ENCODE data around the gene TUBG2. TPM values are rescaled to one million over a fixed set of nuclear protein-coding genes. Genes with fewer than 3 reads are reported as not detected.

Gene TUBG2
- total and polyA plus RNA-seq, 12 donors: 14.5 to 65.1 (median 45.6) TPM

DNA sequence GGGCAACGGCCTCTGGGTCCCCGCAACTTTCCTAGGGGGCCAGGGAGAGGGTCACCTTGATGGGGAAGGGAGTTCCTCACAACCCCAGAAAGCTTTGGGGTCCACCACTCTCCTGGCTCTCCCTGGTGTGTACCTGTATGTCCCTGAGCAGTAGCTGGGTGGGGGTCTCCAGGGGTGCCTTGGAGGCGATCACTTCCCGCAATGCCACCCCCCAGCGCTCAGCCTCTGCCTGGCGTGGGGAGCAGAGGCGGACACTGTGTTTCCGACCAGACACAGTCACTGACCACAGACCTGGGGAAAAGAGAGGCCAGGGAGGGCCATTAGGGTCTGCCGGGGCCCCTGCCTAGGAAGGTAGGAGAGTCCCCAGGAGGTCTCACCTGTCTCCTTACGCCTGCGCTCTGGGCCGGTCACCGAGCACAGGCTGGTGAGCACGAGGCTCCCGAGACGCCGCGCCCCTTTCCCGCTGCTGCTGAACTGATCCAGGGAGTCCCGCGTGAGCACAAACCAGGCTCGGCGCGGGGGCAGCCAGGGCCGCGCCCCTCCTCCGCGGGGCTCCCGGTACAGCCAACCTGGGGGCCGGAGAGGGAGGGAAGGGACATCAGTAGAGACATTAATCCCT is 14.3 kb downstream of the TUBG2 start:
- H3K27me3 ChIP-seq: no peaks in the 10 kb centered on the region
- peak overlapping the region in 2 of 5 donors; percentile 43 to 72 for H3K27ac ChIP-seq
- H3K4me3 ChIP-seq: peak overlapping the region in 1 of 4 donors; percentile 95
- DNase-seq: peak in 1 of 7 donors; percentile 38
- peaks cover 0 to 49% of the 10 kb centered on the region in 2 donors for H3K36me3 ChIP-seq (replicated peaks in 1 of 2)
- H3K4me1 ChIP-seq (replicated peaks in 1 of 2): peaks cover 36 to 50% of the 10 kb centered on the region in 2 donors
- TF ChIP-seq, protein P1, sequence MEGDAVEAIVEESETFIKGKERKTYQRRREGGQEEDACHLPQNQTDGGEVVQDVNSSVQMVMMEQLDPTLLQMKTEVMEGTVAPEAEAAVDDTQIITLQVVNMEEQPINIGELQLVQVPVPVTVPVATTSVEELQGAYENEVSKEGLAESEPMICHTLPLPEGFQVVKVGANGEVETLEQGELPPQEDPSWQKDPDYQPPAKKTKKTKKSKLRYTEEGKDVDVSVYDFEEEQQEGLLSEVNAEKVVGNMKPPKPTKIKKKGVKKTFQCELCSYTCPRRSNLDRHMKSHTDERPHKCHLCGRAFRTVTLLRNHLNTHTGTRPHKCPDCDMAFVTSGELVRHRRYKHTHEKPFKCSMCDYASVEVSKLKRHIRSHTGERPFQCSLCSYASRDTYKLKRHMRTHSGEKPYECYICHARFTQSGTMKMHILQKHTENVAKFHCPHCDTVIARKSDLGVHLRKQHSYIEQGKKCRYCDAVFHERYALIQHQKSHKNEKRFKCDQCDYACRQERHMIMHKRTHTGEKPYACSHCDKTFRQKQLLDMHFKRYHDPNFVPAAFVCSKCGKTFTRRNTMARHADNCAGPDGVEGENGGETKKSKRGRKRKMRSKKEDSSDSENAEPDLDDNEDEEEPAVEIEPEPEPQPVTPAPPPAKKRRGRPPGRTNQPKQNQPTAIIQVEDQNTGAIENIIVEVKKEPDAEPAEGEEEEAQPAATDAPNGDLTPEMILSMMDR (IDR thresholded peaks at IDR 0.05): no peak
- TF ChIP-seq POLR2A (IDR thresholded peaks at IDR 0.05): no peak
- intact Hi-C loops (cut with DNase I): loop anchor here (5.0 to 10.0 kb wide), 2 partner anchors 61 to 89 kb away; no protein-coding TSS in a partner anchor
- no peaks in the 10 kb centered on the region for H3K9me3 ChIP-seq (replicated peaks in 1 of 3)
- 56 to 65% (median 62%) methylated on average over 12 to 30 of the region's 30 CpGs for WGBS, 4 donors

DNA sequence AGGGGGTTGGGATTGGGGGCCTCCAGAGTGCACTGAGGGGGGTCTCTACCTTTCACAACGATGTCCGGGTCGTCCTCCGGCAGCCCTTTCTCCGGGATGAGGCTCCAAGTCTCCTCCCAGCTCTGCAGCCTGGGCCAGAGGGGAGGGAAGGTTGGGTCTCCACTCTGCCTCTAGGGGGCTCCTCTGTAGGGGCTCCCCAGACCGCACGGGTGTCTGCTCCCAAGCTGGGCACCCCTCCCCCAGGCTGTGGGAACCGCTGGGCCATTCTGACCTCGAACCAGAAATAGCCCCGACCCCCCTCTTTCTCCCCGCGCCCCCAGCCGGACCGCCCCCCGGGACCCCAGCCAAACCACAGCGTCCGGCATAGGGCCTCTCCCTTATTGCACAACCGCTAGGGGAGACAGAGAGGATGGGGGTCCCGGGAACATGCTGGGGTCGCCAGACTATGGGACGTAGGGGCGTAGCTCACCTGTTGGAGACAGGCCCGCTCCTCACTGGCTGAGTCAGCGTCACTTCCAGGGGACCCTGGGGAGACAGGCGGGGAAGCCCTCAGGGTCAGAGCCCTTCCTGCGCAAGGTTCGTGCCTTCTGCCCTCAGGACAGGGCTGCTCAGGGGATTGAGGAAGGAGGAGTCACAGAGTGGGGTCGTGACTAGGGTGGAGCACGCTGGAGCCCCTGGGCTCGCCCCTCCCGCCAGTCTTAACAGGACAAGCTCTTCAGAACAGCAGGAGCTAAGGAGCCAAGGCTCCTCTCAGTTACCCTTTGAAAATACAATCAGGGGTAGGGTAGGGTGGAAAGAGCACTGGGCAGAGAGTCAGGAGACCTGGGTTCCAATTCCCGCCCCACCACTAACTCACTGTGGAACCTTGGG is 15.0 kb downstream of the TUBG2 start:
- 12 to 14% (median 13%) methylated on average over 8 to 32 of the region's 32 CpGs for WGBS, 4 donors
- Histone ChIP-seq H3K4me3 (peak overlapping the region in 1 of 4 donors; percentile 95), H3K36me3 (replicated peaks in 1 of 2) (peaks cover 0 to 43% of the 10 kb centered on the region in 2 donors), H3K9me3 (replicated peaks in 1 of 3) (no peaks in the 10 kb centered on the region), H3K27me3 (no peaks in the 10 kb centered on the region), H3K27ac (peak overlapping the region in 3 of 5 donors; percentile 42 to 72 (median 43)), H3K4me1 (replicated peaks in 1 of 2) (peaks cover 40 to 50% of the 10 kb centered on the region in 2 donors)
- no peak for TF ChIP-seq POLR2A (IDR thresholded peaks at IDR 0.05)
- TF ChIP-seq, protein P1 (IDR thresholded peaks at IDR 0.05): peak in 4 of 6 experiments; percentile 9 to 45 (median 31)
- peak in 5 of 7 donors; percentile 53 to 71 (median 60) for DNase-seq
- intact Hi-C loops (cut with DNase I): loop anchor here (5.0 to 10.0 kb wide), 2 partner anchors 62 to 89 kb away; no protein-coding TSS in a partner anchor

DNA sequence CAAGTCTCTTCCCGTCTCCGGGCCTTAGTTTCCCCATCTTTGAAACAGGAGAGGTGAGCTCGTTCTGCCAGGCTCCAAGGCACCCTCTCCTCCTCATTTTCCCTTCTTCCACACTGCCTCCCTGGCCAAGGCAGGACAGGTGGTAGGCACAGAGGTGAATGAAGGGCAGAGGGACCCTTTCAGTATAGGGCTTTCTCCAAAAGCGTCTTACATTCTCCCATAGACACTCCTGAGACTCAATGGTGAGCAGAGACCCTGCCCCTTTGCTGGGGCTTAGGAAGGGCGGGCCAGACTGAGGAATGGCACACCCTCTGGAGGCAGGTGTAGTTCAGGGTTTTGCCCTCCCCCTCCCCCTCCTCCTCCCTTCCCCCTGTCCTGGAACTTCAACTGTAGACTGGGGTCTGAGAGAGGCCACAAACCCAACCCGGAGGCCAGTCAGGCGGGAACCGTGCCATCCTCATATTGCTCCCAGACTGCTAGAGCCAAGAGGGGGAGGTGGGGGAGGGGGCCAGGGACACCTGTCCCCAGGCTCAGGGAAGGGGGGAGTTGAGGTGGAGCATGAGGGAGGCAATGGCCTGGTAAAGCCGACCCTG is 15.8 kb downstream of the TUBG2 start:
- H3K4me1 ChIP-seq (replicated peaks in 1 of 2): peaks cover 45 to 52% of the 10 kb centered on the region in 2 donors
- intact Hi-C loops (cut with DNase I): loop anchor here (5.0 to 10.0 kb wide), 2 partner anchors 63 to 90 kb away; no protein-coding TSS in a partner anchor
- 38 to 55% (median 41%) methylated on average over 4 to 9 of the region's 9 CpGs for WGBS, 4 donors

DNA sequence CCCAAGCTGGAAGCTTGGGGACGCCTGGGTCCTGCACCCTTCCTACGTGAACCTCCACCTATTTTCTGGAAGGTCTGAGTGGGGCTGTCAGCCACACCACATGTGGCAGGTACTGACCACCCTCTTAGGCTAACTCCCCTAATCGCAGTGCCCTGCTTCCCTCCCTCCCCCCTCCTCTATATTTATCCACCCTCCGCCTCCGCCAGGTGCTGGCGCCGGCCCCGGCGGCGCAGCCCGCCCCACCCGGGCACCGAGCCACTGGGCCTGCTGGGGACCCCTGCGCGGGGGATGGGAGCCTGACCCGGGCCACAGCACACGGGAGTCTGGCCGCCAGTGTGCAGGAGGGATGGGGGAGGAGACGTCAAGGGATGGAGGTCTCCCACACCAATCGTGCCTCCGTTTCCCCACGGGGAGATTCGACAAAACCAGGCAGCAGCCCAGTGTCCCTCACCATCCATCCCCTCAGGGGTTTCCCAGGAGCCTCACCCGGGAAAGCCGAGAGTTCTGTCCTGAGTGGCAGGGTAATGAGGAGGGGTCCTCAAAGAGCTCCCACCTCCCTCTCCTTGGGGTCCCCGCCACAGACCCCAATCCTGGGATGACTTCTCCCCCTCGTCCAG is 16.4 kb downstream of the TUBG2 start:
- no peaks in the 10 kb centered on the region for H3K27me3 ChIP-seq
- peak overlapping the region in 4 of 5 donors; percentile 83 to 94 (median 86) for H3K27ac ChIP-seq
- H3K36me3 ChIP-seq (replicated peaks in 1 of 2): peaks cover 0 to 32% of the 10 kb centered on the region in 2 donors
- H3K4me3 ChIP-seq: peak overlapping the region; percentile 75 to 95 (median 86)
- H3K4me1 ChIP-seq (replicated peaks in 1 of 2): peaks cover 45 to 58% of the 10 kb centered on the region in 2 donors
- H3K9me3 ChIP-seq (replicated peaks in 1 of 3): no peaks in the 10 kb centered on the region
- intact Hi-C loops (cut with DNase I): loop anchor here in 1 of 2 donors (10.0 kb wide), 1 partner anchor 91 kb away; no protein-coding TSS in a partner anchor
- peak in 1 of 7 donors; percentile 29 for DNase-seq
- no peak for TF ChIP-seq POLR2A (IDR thresholded peaks at IDR 0.05)
- TF ChIP-seq, protein P1 (IDR thresholded peaks at IDR 0.05): no peak
- 1 to 8% (median 2%) methylated on average over 7 to 27 of the region's 27 CpGs for WGBS, 4 donors

More for the DNA sequence above, 15.8 kb downstream of the TUBG2 start:
- DNase-seq: peak in 3 of 7 donors; percentile 35 to 45 (median 43)
- no peak for TF ChIP-seq POLR2A (IDR thresholded peaks at IDR 0.05)
- H3K9me3 ChIP-seq (replicated peaks in 1 of 3): no peaks in the 10 kb centered on the region
- H3K4me3 ChIP-seq: peak overlapping the region in 2 of 4 donors; percentile 94 to 95
- H3K27me3 ChIP-seq: no peaks in the 10 kb centered on the region
- H3K27ac ChIP-seq: peak overlapping the region in 2 of 5 donors; percentile 72 to 87
- H3K36me3 ChIP-seq (replicated peaks in 1 of 2): peaks cover 0 to 36% of the 10 kb centered on the region in 2 donors

Measured in adrenal gland (tissue), 12 donors.